ENCODE measurements around the gene DOK4. TPM values are rescaled to one million over a fixed set of nuclear protein-coding genes. Genes with fewer than 3 reads are reported as not detected.

Gene DOK4
- total and polyA plus RNA-seq, 5 donors: 12.2 to 19.4 (median 15.3) TPM

DNA sequence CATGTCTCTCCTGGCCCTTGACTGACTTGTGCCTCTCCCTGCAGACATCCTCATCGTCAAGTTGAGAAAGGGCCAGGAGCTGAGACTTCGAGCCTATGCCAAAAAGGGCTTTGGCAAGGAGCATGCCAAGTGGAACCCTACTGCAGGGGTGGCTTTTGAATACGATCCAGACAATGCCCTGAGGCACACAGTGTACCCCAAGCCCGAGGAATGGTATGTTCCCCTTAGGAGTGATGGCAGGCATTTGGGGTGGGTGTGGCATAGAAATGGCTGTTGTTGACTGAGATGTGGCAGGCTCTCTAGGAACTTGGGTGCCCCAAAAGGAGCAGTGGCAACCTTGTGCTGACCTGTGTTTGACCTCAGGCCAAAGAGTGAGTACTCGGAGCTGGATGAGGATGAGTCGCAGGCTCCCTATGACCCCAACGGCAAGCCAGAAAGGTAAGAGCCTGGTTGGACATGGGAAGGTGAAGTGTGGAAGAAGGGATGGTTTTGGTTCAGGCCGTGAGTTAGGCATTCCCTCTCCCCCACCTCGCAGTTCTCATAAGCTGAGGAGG is 16.3 kb downstream of the DOK4 start:
- ATAC-seq (peak; percentile 3 to 18), DNase-seq (no peak)
- Histone ChIP-seq H3K4me3 (ENCODE audit: low read length) (no peak overlapping the region), H3K27me3 (ENCODE audit: control insufficient read depth, insufficient read depth) (no peaks in the 10 kb centered on the region), H3K9me3 (ENCODE audit: control insufficient read depth, low read length) (no peaks in the 10 kb centered on the region), H3K4me1 (ENCODE audit: control insufficient read depth, insufficient read depth, low read length) (peaks cover 9% of the 10 kb centered on the region), H3K27ac (ENCODE audit: low read length) (no peak overlapping the region)
- intact Hi-C loops (cut with DNase I): loop anchor here in 1 of 4 donors (10.0 kb wide), 1 partner anchor 45 kb away; no protein-coding TSS in a partner anchor
- 73% methylated on average over 9 of the region's 9 CpGs for WGBS

DNA sequence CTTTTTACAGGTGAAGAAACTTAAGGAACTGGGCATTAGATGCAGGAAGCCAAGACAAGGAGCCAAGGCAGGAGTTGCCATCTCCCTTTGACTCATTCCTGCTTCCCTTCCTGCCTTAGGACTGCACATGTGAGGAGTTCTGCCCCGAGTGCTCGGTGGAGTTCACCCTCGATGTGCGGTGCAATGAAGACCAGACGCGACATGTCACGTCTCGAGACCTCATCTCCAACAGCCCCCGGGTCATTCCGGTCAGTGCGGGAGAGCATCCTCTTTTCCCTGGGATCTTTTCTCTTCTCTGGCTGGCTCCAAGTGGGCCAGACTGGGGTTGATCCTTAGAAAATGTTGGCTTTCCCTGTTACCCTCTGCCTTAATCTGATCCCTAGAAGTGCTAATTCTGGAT is 17.2 kb downstream of the DOK4 start:
- no peak for ATAC-seq
- intact Hi-C loops (cut with DNase I): loop anchor here in 1 of 4 donors (10.0 kb wide), 1 partner anchor 46 kb away; no protein-coding TSS in a partner anchor
- WGBS: 78% methylated on average over 11 of the region's 11 CpGs

DNA sequence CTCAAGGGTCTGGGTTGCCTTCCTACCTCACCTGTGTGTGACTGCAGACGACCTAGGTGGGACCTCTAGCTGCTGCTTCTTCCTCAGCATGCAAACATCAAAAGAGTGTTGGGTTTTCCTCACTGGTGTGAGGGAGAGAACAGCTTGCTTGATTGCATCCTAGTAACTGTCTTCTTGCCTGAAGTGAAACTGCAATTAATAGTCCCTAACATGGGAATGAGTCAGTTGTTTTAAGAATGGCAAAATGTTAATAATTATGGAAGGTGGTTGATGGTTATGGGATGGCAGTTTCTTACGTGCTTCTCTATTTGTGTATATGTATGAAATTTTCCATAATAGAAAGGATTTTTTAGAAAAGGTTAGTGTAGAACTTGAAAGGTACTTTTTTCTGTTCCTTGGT is 17.9 kb downstream of the DOK4 start:
- no peaks in the 10 kb centered on the region for H3K9me3 ChIP-seq (ENCODE audit: control insufficient read depth, low read length)
- H3K27ac ChIP-seq (ENCODE audit: low read length): no peak overlapping the region
- H3K27me3 ChIP-seq (ENCODE audit: control insufficient read depth, insufficient read depth): no peaks in the 10 kb centered on the region
- intact Hi-C loops (cut with DNase I): loop anchor here in 1 of 4 donors (10.0 kb wide), 1 partner anchor 46 kb away; no protein-coding TSS in a partner anchor
- H3K4me1 ChIP-seq (ENCODE audit: control insufficient read depth, insufficient read depth, low read length): peaks cover 12% of the 10 kb centered on the region
- ATAC-seq (no peak), DNase-seq (no peak)
- no peak overlapping the region for H3K4me3 ChIP-seq (ENCODE audit: low read length)
- WGBS: 92% methylated on average over 2 of the region's 2 CpGs

More for the DNA sequence above, 17.2 kb downstream of the DOK4 start:
- no peak overlapping the region for H3K4me3 ChIP-seq (ENCODE audit: low read length)
- no peaks in the 10 kb centered on the region for H3K27me3 ChIP-seq (ENCODE audit: control insufficient read depth, insufficient read depth)
- peaks cover 12% of the 10 kb centered on the region for H3K4me1 ChIP-seq (ENCODE audit: control insufficient read depth, insufficient read depth, low read length)
- no peak for DNase-seq
- H3K27ac ChIP-seq (ENCODE audit: low read length): no peak overlapping the region
- H3K9me3 ChIP-seq (ENCODE audit: control insufficient read depth, low read length): no peaks in the 10 kb centered on the region

- intact Hi-C loops (cut with DNase I): loop anchor here in 1 of 4 donors (10.0 kb wide), 1 partner anchor 50 kb away; no protein-coding TSS in a partner anchor
Measured at GRCh38 chr16:57464523-57464922, 21.8 kb downstream of the DOK4 start.

GRCh38 chr16:57462978-57463362 is 23.3 kb downstream of the DOK4 start:
- H3K4me1 ChIP-seq (ENCODE audit: control insufficient read depth, insufficient read depth, low read length): peaks cover 3% of the 10 kb centered on the region
- under 1% methylated on average over 16 of the region's 16 CpGs for WGBS
- intact Hi-C loops (cut with DNase I): loop anchor here in 1 of 4 donors (10.0 kb wide), 1 partner anchor 52 kb away; no protein-coding TSS in a partner anchor
- no peak for DNase-seq
- H3K27ac ChIP-seq (ENCODE audit: low read length): peak overlapping the region; percentile 54
- H3K9me3 ChIP-seq (ENCODE audit: control insufficient read depth, low read length): no peaks in the 10 kb centered on the region
- no peaks in the 10 kb centered on the region for H3K27me3 ChIP-seq (ENCODE audit: control insufficient read depth, insufficient read depth)
- H3K4me3 ChIP-seq (ENCODE audit: low read length): peak overlapping the region; percentile 100
- ATAC-seq: peak; percentile 48 to 53

More at GRCh38 chr16:57464523-57464922, 21.8 kb downstream of the DOK4 start:
- DNase-seq (no peak), ATAC-seq (no peak)
- H3K27ac ChIP-seq (ENCODE audit: low read length): no peak overlapping the region
- WGBS: 95% methylated on average over 2 of the region's 2 CpGs
- peaks cover 3% of the 10 kb centered on the region for H3K4me1 ChIP-seq (ENCODE audit: control insufficient read depth, insufficient read depth, low read length)
- H3K9me3 ChIP-seq (ENCODE audit: control insufficient read depth, low read length): no peaks in the 10 kb centered on the region
- H3K4me3 ChIP-seq (ENCODE audit: low read length): no peak overlapping the region
- no peaks in the 10 kb centered on the region for H3K27me3 ChIP-seq (ENCODE audit: control insufficient read depth, insufficient read depth)

GRCh38 chr16:57462209-57462977 is 23.9 kb downstream of the DOK4 start, which contains the start of gene POLR2C:
Gene POLR2C, plus strand, starts transcription at chr16:57462679. Its CDS starts 46 bp downstream, at chr16:57462725.
- H3K9me3 ChIP-seq (ENCODE audit: control insufficient read depth, low read length): no peaks in the 10 kb centered on the region
- peak; percentile 90 to 91 for ATAC-seq
- peak within 1 kb of the TSS; percentile 100 for H3K4me3 ChIP-seq (ENCODE audit: low read length)
- WGBS: under 1% methylated on average over 47 of the region's 47 CpGs
- H3K27ac ChIP-seq (ENCODE audit: low read length): peak within 1 kb of the TSS; percentile 56
- intact Hi-C loops (cut with DNase I): loop anchor here in 1 of 4 donors (10.0 kb wide), 1 partner anchor 52 kb away; no protein-coding TSS in a partner anchor
- no peaks in the 10 kb centered on the region for H3K27me3 ChIP-seq (ENCODE audit: control insufficient read depth, insufficient read depth)
- peaks cover 3% of the 10 kb centered on the region for H3K4me1 ChIP-seq (ENCODE audit: control insufficient read depth, insufficient read depth, low read length)
- DNase-seq: peak; percentile 90 to 96 (median 96)

- ATAC-seq (no peak), DNase-seq (no peak)
- 96% methylated on average over 10 of the region's 10 CpGs for WGBS
- intact Hi-C loops (cut with DNase I): no loop called here
- no peak overlapping the region for H3K4me3 ChIP-seq (ENCODE audit: low read length)
- H3K9me3 ChIP-seq (ENCODE audit: control insufficient read depth, low read length): no peaks in the 10 kb centered on the region
- H3K4me1 ChIP-seq (ENCODE audit: control insufficient read depth, insufficient read depth, low read length): no peaks in the 10 kb centered on the region
- H3K27ac ChIP-seq (ENCODE audit: low read length): no peak overlapping the region
- H3K27me3 ChIP-seq (ENCODE audit: control insufficient read depth, insufficient read depth): no peaks in the 10 kb centered on the region
Measured at GRCh38 chr16:57452021-57452420, 34.3 kb downstream of the DOK4 start.

GRCh38 chr16:57447186-57447962 is 38.9 kb downstream of the DOK4 start, which contains the start of the genes CIAPIN1 and COQ9:
Gene CIAPIN1, minus strand, starts transcription at chr16:57447385. Its CDS starts 6,457 bp downstream, at chr16:57440928.
Gene COQ9, plus strand, starts transcription at chr16:57447479. Its CDS starts 27 bp downstream, at chr16:57447506.
- H3K27ac ChIP-seq (ENCODE audit: low read length): peak within 1 kb of the TSS; percentile 91
- H3K9me3 ChIP-seq (ENCODE audit: control insufficient read depth, low read length): no peaks in the 10 kb centered on the region
- under 1% methylated on average over 68 of the region's 68 CpGs for WGBS
- intact Hi-C loops (cut with DNase I): no loop called here
- no peaks in the 10 kb centered on the region for H3K4me1 ChIP-seq (ENCODE audit: control insufficient read depth, insufficient read depth, low read length)
- H3K4me3 ChIP-seq (ENCODE audit: low read length): peak within 1 kb of the TSS; percentile 85
- H3K27me3 ChIP-seq (ENCODE audit: control insufficient read depth, insufficient read depth): no peaks in the 10 kb centered on the region
- DNase-seq (peak; percentile 96 to 99 (median 98)), ATAC-seq (peak; percentile 99)

DNA sequence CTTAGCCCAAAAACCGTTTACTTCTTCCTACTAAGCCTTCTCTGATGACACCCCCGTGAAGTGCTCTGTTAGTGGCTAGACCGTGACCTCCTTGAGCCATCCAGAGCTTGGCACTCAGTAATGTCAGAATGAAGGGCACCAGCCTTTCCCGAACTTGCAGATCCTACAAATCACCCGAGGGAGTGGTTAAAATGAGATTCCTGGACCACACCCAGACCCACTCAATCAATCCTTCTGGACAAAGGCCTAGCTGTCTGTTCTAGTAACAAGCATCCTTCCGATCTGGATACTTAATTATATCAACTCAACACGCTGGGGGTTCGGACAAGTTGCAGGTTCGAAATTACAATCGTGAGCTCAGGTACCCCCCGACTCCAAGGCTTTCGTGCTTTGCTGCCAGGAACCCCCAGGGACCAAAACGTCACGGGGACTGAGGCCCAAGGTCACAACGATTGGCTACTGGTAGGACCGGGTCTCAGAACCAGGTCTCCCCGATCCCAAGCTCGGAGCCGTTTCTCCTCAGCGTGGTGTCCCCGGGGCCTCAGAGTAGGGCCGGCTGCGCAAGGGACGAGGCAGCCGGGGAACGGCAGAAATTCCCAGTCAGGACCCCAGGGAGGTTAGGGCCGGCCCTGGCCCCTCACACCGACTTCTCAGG is 39.6 kb downstream of the DOK4 start:
- intact Hi-C loops (cut with DNase I): no loop called here
- H3K27ac ChIP-seq (ENCODE audit: low read length): peak overlapping the region; percentile 91
- H3K4me1 ChIP-seq (ENCODE audit: control insufficient read depth, insufficient read depth, low read length): no peaks in the 10 kb centered on the region
- ATAC-seq (peak; percentile 42 to 54), DNase-seq (peak; percentile 65 to 77 (median 77))
- WGBS: 2% methylated on average over 28 of the region's 28 CpGs
- H3K27me3 ChIP-seq (ENCODE audit: control insufficient read depth, insufficient read depth): no peaks in the 10 kb centered on the region
- peak overlapping the region; percentile 85 for H3K4me3 ChIP-seq (ENCODE audit: low read length)
- no peaks in the 10 kb centered on the region for H3K9me3 ChIP-seq (ENCODE audit: control insufficient read depth, low read length)

DNA sequence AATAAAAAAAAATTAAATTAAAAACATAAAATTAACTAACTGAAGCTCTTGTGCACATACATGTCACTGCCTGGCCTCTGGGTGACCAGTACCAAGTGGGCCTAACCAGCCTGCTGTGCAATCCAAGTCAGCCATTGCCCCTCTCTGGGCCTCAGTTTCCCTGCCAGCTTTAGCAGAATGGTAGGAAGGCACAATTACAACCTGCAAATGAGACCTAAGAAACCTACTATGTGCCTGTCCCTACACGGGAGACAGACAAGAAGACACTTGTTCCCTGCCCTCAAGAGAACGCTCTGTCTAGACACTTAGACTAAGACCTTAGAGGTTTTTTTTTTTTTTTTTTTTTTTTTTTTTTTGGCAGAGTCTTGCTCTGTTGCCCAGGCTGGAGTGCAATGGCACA is 40.8 kb downstream of the DOK4 start:
- intact Hi-C loops (cut with DNase I): no loop called here
- Histone ChIP-seq H3K4me1 (ENCODE audit: control insufficient read depth, insufficient read depth, low read length) (no peaks in the 10 kb centered on the region), H3K9me3 (ENCODE audit: control insufficient read depth, low read length) (no peaks in the 10 kb centered on the region), H3K4me3 (ENCODE audit: low read length) (no peak overlapping the region), H3K27ac (ENCODE audit: low read length) (no peak overlapping the region), H3K27me3 (ENCODE audit: control insufficient read depth, insufficient read depth) (no peaks in the 10 kb centered on the region)
- DNase-seq: no peak
- WGBS: 98% methylated on average over 2 of the region's 2 CpGs
- ATAC-seq: no peak
